Measurements from ENCODE around the gene ANKRD11.

Gene ANKRD11

DNA sequence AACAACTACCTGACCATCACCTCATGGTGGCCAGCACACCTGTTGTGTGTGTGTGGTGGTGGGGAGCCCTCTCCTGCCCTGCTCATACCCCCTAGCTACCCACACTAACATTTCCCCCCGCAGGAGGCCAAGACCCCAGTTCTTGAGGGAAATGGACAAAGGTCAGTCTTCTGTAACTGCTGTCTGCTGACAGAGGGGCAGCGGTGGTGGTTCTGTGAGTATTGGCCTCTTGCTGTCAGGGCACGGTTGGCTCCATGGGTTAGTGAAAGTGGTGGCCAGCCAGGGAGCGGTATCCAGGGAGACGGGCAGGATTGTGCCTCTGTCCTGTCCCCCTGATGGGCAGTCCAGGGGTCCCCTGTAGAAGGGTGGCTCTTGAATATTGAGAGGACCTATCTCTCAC is 246.7 kb downstream of the ANKRD11 start:
- DNase-seq (ENCODE audit: low read depth): no peak
- TF ChIP-seq CTCF (IDR thresholded peaks at IDR 0.05; ENCODE audit: low read length, missing control alignments): no peak
- no peak overlapping the region for H3K4me3 ChIP-seq (replicated peaks; ENCODE audit: low read depth, low read length)

GRCh38 chr16:89242795-89243200 is 247.6 kb downstream of the ANKRD11 start:
- TF ChIP-seq CTCF (IDR thresholded peaks at IDR 0.05; ENCODE audit: low read length, missing control alignments): no peak
- H3K4me3 ChIP-seq (replicated peaks; ENCODE audit: low read depth, low read length): no peak overlapping the region
- no peak for DNase-seq (ENCODE audit: low read depth)

- DNase-seq (ENCODE audit: low read depth): peak; percentile 90
- TF ChIP-seq CTCF (IDR thresholded peaks at IDR 0.05; ENCODE audit: low read length, missing control alignments): no peak
- peak overlapping the region; percentile 69 for H3K4me3 ChIP-seq (replicated peaks; ENCODE audit: low read depth, low read length)
These were observed 249.0 kb downstream of the ANKRD11 start for GRCh38 chr16:89241187-89242007.

DNA sequence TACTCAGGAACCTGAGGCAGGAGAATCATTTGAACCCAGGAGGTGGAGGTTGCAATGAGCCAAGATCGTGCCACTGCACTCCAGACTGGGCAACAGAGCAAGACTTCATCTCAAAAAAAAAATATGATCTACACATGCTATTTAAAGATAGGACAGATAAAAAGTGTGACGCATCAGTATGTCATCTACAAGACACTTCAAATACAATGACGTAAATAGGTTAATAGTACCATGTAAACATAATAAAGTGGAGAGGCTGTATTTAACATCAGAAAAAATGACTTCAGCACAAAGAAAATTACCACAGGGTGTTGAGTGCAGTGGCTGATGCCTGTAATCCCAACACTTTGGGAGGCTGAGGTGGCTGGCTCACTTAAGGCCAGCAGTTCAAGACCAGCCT is 252.6 kb downstream of the ANKRD11 start:
- no peak overlapping the region for H3K4me3 ChIP-seq (replicated peaks; ENCODE audit: low read depth, low read length)
- DNase-seq (ENCODE audit: low read depth): no peak
- no peak for TF ChIP-seq CTCF (IDR thresholded peaks at IDR 0.05; ENCODE audit: low read length, missing control alignments)

DNA sequence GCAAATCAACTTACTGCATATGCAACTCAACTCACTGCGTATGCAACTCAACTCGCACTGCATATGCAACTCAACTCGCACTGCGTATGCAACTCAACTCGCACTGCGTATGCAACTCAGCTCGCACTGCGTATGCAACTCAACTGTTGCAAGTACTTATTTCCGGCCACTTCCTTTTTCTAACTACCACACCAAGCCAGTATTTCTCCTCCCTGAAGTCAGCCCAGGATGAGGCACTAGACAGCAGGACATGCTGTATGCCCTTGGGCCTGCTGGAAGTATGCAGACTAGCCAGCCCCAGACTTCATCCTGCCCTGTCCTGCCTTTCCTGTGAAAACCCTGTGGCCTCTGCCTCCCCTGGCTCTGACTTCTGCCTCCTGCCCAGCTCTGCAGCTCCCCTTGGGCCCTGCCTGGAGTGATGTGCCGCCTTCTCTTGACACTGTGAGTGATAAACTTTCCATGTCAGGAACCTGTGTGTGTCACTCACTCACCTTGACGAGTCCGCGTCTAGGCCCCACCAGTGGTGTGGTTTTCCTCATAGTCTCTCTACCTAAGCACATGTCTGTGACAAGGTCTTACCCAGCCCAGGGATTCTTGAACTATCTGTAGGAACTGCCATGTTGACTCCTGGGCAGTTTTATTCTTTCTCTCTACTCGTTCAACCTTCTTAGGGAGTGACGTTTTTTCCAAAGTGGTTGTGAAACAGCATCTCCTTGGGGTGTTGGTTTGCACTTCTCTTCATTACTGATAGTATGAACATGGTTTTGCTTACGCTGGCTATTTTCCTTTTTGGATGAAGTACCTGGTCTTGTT is 256.5 kb downstream of the ANKRD11 start:
- no peak overlapping the region for H3K4me3 ChIP-seq (replicated peaks; ENCODE audit: low read depth, low read length)
- DNase-seq (ENCODE audit: low read depth): no peak
- TF ChIP-seq CTCF (IDR thresholded peaks at IDR 0.05; ENCODE audit: low read length, missing control alignments): no peak

GRCh38 chr16:89232107-89232506 is 258.3 kb downstream of the ANKRD11 start:
- no peak overlapping the region for H3K4me3 ChIP-seq (replicated peaks; ENCODE audit: low read depth, low read length)
- no peak for DNase-seq (ENCODE audit: low read depth)
- no peak for TF ChIP-seq CTCF (IDR thresholded peaks at IDR 0.05; ENCODE audit: low read length, missing control alignments)

Measured in fibroblast of pulmonary artery (primary cell).